ENCODE data around the gene ZG16B.

ZG16B gene

DNA sequence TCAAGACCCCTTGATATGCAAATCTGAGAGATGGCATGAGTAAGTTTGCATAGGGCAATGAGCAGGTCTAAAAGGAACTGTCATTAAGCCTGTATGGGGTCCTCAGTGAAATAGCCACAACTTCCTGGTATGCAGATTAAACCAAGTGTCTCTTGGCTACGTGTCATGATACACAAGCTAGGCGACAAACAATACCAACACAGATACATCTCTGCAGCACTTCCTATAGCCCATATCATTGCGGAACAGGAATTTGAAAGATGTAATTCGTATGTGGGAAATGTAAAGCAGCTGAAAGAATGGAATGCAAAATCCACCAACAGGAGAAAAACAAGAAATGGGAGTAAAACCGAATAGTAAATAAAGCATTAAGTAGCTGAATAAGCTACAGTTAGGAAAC, 15.0 kb downstream of the ZG16B start:
- DNase-seq (ENCODE audit: low spot score): no peak

DNA sequence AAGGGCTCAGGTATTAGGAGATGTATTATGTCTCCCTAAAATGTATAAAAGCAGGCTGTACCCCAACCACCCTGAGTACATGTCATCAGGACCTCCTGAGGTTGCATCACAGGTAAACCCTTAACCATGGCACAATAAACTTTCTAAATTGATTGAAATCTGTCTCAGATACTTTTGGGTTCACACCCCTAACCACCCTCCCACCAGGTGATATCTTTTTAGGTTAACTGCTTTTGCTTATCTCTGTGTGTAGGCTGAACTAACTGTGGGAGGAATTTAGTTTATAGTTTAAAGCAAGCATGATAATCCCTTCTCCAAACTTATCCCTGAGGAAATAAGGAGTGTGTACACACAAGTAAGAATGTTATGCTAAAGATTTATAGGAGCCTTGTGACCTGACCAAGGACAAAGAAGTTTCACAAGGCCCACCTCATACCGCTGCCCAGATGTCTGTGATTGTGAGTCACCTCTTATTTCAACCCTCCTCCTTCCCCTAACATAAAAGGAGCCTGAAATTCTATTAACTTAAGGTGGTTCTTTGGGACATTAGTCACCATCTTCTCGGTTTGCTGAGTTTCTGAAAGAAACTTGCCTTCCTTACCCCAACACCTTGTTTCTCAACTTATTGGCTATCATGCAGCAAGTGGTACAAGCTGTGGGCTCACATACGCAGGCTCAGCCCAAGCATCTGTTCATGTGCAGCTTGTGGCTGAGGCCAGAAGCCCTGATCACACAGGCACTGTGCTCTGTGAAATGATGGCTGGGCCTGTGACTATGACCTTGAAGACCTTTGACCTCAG, 16.6 kb downstream of the ZG16B start:
- no peak for DNase-seq (ENCODE audit: low spot score)

DNA sequence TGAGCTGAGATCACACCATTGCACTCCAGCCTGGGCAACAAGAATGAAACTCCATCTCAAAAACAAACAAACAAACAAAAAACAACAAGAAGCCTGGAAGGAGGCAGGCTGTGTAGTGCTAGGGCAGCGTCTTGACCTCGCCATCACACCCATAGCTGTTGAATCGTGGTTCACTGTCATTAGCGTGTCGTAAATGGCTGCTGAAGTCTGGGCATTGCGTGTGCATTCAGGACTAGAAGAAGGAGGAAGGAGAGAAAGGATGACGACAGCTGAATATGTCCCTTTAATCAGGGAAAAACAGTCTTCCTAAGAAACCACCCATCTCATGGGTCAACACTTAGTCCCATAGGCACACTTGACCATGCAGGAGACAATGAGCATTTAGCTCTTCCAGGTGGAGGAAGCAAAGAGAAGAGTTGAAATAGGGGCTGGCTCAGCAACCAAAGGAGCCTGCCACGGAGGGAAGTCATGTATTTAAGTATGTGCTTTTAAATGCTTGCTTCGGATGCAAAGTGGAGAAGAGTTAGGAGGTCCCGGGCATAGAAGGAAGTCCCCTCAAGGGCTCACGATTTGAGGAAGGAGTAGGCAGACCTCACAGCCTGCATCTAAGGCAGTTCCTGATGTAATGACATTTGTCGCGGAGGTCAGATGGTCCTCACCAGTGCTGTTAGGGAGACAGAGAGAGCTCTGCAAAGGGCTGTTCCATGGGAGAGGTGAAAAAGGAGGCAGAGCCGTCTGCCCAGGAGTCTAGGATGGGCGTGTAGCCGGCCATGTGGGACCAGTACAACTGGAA, 19.0 kb downstream of the ZG16B start:
- DNase-seq (ENCODE audit: low spot score): no peak

DNA sequence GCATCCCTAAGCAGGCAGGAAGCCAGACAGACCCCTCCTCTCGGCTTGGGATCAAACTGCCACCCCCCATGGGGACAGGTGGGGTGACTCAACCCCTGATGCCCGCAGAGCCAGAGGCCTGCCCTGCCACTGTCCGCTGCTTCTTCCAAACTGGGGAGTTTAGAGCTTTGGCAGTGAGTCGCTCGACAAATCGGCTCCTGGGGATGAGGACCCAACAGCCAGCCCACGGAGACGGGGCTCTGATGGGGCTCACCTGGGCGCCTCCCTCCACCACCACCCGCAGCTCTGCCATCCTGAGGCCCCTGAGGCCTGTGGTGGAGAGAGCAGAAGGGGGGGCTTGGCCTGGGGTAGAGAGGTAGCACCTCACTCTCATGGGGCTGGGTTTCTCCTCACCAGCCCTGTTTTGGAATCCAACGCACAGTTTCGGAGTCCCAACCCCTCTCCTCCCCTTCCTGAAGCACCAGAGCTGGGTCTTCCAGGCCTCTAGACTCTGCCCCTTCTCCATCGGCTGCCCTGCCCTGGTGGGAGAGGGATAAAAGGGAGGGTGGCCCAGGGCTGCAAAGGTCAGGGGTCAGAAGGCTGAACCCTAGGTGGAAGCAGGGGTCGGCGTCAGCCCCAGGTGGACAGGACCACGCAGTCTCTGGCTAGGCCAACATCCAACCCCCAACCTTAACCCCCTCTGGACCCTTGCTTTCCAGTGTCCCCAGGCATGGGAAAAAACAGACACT, 22.1 kb downstream of the ZG16B start:
- DNase-seq (ENCODE audit: low spot score): peak; percentile 22

DNA sequence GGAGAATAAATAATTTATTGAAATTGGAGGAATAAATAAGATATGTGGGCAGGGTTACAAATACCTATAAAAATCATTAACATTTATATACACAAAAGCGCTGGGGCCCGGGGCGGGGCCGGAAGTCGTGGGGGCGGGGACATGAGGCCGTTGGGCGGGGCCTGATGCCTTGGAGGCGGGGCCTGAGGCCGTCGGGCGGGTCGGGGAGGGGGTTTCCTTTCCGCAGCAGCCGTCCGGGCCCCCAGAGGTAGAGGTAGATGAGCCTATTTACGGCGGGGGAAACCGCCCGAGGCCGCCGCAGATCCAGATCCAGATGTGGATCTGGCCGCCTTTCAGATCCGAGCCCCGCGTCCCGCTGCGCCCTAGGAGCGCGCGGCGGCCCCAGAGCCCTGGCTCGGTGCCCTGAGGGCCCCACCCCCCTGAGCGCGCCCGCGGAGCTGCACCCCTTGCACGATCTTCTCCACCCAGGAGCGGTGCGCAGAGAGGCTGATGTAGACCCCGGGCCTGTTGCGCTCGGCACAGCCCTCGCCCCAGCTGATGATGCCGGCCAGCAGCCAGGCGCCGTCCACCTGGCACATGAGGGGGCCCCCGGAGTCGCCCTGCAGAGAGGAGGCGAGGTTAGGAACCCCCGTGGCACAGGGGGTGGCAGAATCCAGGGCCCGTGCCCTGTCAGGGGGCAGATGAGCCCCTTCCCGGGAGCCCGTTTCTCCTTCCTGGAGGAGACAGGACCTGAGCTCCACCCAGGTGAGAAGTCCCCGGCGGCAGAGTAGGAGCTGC, 22.8 kb downstream of the ZG16B start:
- peak; percentile 74 for DNase-seq (ENCODE audit: low spot score)

DNA sequence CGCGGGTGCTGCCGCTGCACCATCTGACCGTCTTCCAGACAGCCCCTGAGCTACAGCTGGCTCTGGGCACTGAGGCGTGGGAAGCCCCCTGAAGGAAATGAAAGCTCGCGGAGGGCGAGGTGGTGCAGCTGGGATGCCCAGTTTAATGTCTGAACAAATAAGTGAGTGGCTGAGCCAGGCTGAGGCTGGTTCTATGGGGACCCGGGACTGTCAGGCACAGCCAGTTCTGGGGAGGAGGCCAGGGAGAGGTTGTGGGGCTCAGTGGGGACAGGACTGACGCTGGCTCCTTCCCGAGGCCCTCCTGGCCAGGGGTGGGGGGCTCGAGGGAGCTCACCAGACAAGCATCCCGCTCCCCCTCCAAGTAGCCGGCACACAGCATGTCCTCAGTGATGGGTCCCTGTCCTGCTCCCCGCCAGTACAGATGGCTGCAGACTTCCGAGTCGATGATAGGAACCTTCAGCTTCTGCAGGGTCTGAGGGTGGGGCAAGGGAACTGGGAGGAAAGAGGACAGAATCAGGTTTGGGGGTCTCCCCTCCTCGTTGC, 23.5 kb downstream of the ZG16B start:
- peak; percentile 31 for DNase-seq (ENCODE audit: low spot score)

DNA sequence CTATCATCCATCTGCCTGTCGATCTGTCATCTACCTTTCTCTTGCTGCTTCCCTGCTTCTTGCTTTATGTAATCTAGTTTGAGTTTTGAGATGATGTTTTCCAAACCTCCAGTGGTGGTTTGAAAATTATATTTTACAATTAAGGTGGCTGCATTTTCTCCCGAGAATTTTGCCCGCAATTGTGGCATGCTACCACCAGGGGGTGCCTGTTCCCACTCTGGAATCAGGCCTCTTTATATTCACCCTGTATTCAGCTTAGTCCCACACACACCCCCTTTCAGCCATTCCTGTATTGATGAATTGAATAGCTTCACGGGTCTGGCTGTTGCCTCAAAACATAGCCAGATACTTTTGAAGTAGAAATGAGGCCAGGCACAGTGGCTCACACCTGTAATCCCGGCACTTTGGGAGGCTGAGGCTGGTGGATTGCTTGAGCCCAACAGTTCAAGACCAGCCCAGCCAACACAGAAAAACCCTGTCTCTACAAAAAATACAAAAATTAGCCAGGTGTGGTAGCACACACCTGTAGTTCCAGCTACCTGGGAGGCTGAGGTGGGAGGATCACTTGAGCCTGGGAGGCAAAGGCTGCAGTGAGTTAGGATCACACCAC, 24.7 kb downstream of the ZG16B start:
- DNase-seq (ENCODE audit: low spot score): peak; percentile 35

DNA sequence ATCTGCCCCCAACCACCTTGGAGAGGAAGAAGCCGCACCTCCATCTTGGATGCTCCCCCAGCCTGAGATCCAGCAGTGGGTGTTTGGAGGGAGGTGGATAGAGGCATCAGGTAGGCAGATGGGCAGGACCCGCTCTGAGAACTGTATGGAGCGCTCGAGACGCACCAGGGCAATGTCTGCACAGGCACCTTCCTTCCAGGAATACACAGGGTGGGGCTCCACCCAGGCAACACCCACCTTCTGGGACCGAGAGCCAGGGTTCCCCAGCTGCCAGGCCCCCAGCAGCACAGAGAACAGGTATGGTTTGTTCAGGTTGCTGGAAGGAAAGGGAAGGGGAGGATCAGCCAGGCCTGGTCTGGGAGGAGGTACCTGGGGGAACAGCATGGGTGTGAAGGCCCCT, 25.4 kb downstream of the ZG16B start:
- no peak for DNase-seq (ENCODE audit: low spot score)

DNA sequence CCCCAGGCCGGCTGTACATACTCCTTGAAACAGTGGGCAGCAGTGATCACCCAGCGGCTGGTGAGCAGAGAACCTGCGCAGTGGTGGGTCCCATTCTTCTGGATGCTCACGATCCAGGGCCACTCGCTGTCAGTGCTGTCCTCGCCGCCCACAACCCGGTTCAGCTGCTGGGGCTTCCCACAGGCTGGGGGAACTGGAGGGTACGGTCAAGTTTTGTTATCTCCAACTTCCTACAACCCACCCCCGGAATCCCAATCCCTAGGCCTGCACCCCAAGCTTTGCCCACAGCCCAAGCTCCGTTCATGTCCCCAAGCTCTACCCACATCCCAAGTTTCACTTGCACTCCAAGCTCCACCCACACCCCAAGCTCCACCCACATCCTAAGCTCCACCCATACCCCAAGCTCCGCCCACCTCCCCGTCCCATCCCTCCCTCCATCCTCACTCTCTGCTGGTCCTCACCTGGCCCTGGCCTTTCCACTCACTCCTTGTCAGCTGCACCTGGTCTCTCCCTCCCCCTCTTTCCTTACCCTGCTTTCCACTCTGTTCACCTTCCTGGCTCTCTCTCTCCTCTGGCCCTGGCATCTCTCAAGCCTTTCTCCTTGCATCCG, 26.1 kb downstream of the ZG16B start:
- DNase-seq (ENCODE audit: low spot score): peak; percentile 49

DNA sequence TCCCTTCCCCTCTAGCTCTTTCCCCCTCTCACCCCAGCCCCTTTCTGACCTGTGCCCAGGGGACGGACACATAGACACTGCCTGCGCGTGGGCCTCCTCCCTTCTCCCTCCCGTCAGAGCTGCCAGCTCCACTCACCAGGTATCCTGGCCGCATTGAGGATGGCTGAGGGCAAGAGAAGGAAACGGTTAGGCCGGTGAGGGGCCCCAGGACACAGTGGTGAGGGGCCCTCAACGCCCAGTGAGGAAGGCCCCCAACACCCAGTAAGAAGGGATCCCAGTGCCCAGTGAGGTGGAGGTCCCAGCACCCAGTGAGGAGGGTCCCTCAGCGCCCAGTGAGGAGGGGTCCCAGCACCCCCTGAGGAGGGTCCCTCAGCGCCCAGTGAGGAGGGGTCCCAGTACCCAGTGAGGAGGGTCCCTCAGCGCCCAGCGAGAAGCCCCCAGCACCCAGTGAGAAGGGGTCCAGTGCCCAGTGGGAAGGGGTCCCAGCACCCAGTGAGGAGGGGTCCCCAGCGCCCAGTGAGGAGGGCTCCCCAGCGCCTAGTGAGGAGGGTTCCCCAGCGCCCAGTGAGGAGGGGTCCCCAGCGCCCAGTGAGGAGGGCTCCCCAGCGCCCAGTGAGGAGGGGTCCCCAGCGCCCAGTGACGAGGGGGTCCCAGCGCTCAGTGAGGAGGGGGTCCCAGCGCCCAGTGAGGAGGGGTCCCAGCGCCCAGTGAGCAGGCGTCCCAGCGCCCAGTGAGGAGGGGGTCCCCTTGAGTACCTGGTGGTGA, 26.8 kb downstream of the ZG16B start:
- DNase-seq (ENCODE audit: low spot score): no peak

DNA sequence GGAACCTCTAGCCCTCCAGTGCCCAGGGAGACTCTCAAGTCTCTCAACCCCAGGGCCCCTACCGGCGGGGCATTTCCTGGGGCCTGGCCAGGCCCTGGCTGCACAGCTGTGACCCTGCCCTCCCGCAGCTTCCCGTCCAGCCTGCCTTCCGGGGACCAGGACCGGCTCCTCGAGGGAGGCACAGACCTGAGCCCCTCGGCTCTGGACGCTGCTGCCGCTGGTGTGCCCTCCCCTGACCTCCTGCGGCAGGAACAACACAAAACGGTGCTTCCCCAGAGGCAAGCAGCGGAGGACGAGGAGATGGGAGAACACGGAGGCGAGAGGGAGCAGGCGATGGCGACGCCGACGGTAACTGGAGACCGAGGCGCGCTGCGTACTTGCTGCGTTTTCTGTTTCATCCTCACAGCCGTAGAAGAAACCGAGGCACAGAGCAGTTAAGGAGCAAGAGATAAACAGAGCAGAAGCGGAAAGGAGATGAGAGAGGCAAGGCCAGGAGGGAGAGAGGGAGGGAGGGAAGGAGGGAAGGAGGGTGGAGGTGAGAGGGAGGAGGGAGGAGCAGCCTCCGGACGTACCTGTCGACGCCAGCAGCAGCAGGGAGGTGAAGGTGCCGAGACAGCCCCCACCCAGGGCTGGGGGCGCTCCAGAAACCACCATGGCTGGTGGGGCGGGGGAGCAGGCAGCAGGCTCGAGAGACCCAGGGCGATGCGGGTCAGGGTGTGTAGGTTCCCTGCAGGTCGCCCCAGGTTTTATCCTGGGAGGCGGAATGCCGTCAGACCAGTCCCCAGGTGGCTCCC, 27.5 kb downstream of the ZG16B start, which contains the start of gene PRSS22:
PRSS22 (minus strand) TSS at position 720 of the 794 bp plus-strand sequence; CDS start at position 654, 66 bp downstream.
- DNase-seq (ENCODE audit: low spot score): peak; percentile 41

DNA sequence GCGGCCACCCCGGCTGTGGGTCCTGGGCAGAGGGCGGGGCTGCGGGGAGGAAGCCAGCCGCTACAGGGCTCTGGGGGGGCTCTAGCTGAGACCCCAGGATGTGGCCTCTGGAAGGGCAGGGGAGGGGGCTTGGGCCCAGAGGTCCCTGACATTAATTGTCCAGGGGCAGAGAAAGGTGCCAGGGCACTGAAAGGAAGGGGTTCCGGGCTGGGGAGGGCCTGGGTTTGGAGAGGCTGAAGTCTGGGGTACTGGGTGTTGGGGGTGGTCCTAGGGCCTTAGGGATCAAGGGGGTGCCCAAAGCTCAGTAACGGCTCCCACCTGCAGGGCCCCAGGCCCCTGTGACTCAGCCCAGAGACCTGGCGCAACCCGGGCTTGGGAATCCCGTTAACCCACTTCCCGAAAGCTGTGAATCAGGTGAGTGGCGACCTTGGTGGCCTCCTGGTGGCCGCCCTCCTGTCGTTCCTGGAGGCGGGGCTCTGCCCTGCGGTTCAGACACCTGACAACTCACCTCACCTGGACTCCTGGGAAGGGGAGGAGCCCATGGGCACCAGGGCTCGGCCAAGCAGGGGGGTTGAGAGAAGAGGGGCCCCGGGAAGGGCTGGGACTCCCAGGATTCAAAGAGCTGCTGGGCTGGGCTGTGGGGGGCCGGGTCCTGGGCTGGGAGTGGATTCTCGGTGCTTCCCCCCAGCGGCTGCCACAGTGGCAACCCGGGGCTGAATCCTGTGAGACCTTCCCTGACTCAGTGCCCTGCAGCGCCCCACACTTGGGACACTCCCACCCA, 28.3 kb downstream of the ZG16B start:
- DNase-seq (ENCODE audit: low spot score): no peak

DNA sequence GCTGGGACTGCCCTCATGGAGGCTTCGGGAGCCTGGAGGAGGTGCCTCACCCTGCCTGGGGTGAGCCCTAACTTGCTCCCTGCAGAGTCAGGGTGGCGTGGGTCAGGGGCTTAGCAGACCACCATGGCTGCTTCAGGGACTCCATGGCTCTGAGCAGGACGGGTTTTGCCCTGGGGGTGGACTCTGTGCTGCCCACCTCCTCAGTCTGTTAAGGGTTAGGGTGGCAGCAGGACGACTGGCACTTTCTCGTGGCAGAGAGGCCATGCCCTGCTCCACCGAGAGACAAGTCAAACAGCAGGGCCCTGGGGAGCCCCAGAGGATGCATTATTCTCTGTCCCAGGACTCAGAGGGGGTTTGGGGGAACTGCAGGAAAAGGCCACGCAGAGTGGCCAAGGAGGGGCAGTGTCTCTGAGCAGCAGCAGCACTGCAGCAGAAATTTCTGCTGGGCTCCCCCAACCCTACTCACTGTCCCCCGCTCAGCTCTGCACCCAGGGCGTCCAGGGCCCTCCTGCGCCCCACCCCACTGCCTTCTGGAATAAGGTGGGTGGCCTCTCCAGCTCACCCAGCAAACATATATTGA, 29.7 kb downstream of the ZG16B start:
- no peak for DNase-seq (ENCODE audit: low spot score)

DNA sequence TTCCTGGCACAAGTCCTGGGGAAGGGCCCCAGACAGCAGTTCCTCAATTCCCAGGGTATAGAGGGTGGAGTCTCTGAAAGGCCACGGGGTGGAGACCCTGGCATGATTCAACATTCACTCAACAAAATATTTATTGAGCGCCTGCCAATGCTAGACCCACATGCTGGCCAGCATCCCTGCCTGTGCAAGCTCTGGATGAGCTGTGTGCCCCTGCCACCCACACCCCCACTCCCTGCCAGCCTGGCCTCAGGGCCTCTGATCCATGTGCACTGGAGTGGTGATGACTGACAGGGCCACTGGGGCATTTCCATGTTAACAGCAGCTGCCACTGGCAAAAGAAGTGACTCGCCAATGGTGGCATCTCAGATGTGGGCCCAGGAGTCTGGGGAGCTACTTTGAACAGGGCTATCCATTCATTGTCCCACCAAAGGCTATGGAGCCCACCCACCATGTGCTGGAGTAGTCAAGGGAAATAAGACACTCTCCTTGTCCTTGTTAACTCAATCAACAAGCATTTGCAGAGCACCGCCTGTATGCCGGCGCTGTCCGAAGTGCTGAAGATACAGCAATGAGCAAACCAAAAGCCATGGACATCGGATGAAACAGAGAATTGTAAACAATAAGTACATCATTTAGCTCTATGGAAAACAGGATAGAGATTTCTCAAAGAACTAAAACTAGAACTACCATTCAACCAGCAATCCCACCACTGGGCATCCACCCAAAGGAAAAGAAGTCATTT, 30.9 kb downstream of the ZG16B start:
- DNase-seq (ENCODE audit: low spot score): no peak

DNA sequence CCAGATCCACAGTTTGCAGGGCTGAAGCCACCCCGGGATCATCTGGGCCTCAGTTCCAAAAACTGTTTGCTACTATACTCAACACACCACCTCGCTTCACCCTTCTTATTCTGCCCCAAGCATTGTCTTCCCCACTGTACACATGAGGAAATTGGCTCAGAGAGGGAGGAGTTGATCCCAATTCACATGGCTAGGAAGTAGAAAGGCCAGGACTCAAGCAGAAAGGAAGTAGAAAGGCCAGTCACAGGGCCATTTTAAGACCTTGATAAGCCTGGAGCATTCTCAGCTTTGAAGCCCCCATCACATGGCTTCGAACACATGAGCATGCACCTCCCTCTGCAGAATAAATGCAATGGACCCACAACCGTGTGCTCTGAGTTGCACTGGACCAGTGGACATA, 35.5 kb downstream of the ZG16B start:
- no peak for DNase-seq (ENCODE audit: low spot score)

DNA sequence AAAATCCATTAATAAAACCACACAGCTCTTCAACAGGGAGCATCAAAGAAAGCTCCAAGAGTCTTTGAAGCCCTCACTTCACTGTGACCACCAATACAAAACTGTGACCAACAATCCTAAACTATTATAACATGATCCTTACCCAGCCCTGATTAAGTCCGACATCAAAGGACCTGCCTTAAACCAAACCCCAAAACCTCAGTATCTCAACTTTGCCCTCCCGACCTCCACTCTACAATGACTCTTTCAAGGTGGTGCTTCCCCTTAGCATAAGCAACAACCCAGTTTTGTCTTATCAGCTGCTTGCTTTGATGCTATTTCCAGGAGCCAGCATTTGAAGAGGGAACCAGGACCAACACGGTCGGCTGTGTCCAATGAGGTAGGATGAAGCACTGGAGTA, 36.3 kb downstream of the ZG16B start:
- no peak for DNase-seq (ENCODE audit: low spot score)

DNA sequence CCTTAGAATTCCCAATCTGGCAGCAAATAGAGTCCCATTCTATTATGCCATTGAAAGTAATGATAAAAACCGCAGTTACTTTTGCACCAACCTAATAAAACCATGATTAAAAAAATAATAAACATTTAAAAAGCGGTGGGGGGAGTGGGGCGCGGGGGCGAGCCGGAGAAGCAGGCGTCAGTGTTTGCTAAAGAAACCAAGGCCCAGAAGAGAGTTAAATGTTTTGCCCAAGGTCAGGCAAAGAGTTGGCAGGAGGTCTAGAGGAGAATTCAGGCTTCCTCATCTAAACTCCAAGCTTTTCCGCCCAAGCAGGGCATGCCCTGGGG, 37.5 kb downstream of the ZG16B start:
- DNase-seq (ENCODE audit: low spot score): no peak

All from D341Med (cell line).